Measurements from ENCODE around the gene WDR7.

Gene WDR7

GRCh38 chr18:56787390-56787789 lies 136.2 kb downstream of the WDR7 start:
- TF ChIP-seq CTCF (IDR thresholded peaks at IDR 0.05; ENCODE audit: control extremely low read depth, extremely low read depth, low read depth, missing control alignments): no peak
- no peak for DNase-seq (ENCODE audit: extremely low spot score)
- ChIA-PET POLR2A (no interaction called here), CTCF (interaction anchor here (2.9 kb wide), 1 partner anchor 11 kb away, joined by 12 read pairs; no protein-coding TSS in a partner anchor)

GRCh38 chr18:56789004-56789888 lies 138.1 kb downstream of the WDR7 start:
- peak; percentile 18 for DNase-seq (ENCODE audit: extremely low spot score)
- peak; percentile 53 for TF ChIP-seq CTCF (IDR thresholded peaks at IDR 0.05; ENCODE audit: control extremely low read depth, extremely low read depth, low read depth, missing control alignments)
- CTCF ChIA-PET: interaction anchor here (1.0 to 2.9 kb wide), 8 partner anchors 11 to 657 kb away, joined by 3 to 12 read pairs (median 4); no protein-coding TSS in a partner anchor
- POLR2A ChIA-PET: no interaction called here

- POLR2A ChIA-PET: no interaction called here
- CTCF ChIA-PET: interaction anchor here (1.0 to 2.9 kb wide), 6 partner anchors 13 to 657 kb away, joined by 3 to 12 read pairs (median 3); no protein-coding TSS in a partner anchor
- no peak for DNase-seq (ENCODE audit: extremely low spot score)
- no peak for TF ChIP-seq CTCF (IDR thresholded peaks at IDR 0.05; ENCODE audit: control extremely low read depth, extremely low read depth, low read depth, missing control alignments)
Observed at GRCh38 chr18:56789889-56790180, 138.7 kb downstream of the WDR7 start.

- POLR2A ChIA-PET: no interaction called here
- TF ChIP-seq CTCF (IDR thresholded peaks at IDR 0.05; ENCODE audit: control extremely low read depth, extremely low read depth, low read depth, missing control alignments): no peak
- no peak for DNase-seq (ENCODE audit: extremely low spot score)
- CTCF ChIA-PET: interaction anchor here (0.7 kb wide), 1 partner anchor 766 kb away, joined by 3 read pairs; no protein-coding TSS in a partner anchor
Observed at GRCh38 chr18:56795381-56795780, 144.2 kb downstream of the WDR7 start.

GRCh38 chr18:56799756-56800155 lies 148.6 kb downstream of the WDR7 start:
- ChIA-PET POLR2A (no interaction called here), CTCF (interaction anchor here (0.9 to 1.2 kb wide), 2 partner anchors 11 to 21 kb away, joined by 3 to 4 read pairs; no protein-coding TSS in a partner anchor)
- DNase-seq (ENCODE audit: extremely low spot score): no peak
- TF ChIP-seq CTCF (IDR thresholded peaks at IDR 0.05; ENCODE audit: control extremely low read depth, extremely low read depth, low read depth, missing control alignments): no peak

- no peak for DNase-seq (ENCODE audit: extremely low spot score)
- ChIA-PET POLR2A (no interaction called here), CTCF (no interaction called here)
- no peak for TF ChIP-seq CTCF (IDR thresholded peaks at IDR 0.05; ENCODE audit: control extremely low read depth, extremely low read depth, low read depth, missing control alignments)
Observed at GRCh38 chr18:56803051-56803450, 151.9 kb downstream of the WDR7 start.
